Measurements from ENCODE around the gene MAML3. TPM values are rescaled to one million over a fixed set of nuclear protein-coding genes. Genes with fewer than 3 reads are reported as not detected.

The MAML3 gene
- polyA plus RNA-seq, 1 donor (not counting 4 experiments of a cell fraction or from before 2014, with no cell fraction given), result 0.68 TPM

GRCh38 chr4:140134746-140135425 is 19.1 kb downstream of the MAML3 start:
- H3K9me3 ChIP-seq (ENCODE audit: control insufficient read depth, low read depth, low read length), result no peaks in the 10 kb centered on the region
- FAIRE-seq (no peak), DNase-seq (ENCODE audit: low read depth, low spot score) (no peak)
- TF ChIP-seq EZH2 (IDR thresholded peaks at IDR 0.05; ENCODE audit: low read length) (no peak), CTCF (optimal IDR thresholded peaks at IDR 0.05 in 1 of 3, IDR thresholded peaks at IDR 0.05 in 1 of 3, conservative IDR thresholded peaks at IDR 0.05 in 1 of 3; ENCODE audit: extremely low read depth in 1 of 3, insufficient read depth in 2 of 3, low read length in 3 of 3) (no peak)
- no peaks in the 10 kb centered on the region for H4K20me1 ChIP-seq (ENCODE audit: control insufficient read depth, extremely low read depth, insufficient read depth, low read length)
- no peaks in the 10 kb centered on the region for H3K79me2 ChIP-seq (ENCODE audit: control insufficient read depth, insufficient read depth, low read length)
- no peak overlapping the region for H3K9ac ChIP-seq (ENCODE audit: control insufficient read depth, extremely low read depth, insufficient read depth, low read length)
- H3K27ac ChIP-seq (ENCODE audit: control insufficient read depth, insufficient read depth, low read length), result no peak overlapping the region
- no peaks in the 10 kb centered on the region for H3K27me3 ChIP-seq (ENCODE audit: control insufficient read depth, extremely low read depth, insufficient read depth, low read length)
- dilution Hi-C loops (cut with MboI; ENCODE audit: extremely low pct_ligation_motif_present, low sequenced_read_pairs), result no loop called here
- no peak overlapping the region for H3K4me3 ChIP-seq (ENCODE audit: control insufficient read depth in 2 of 3, extremely low read depth in 1 of 3, insufficient read depth in 2 of 3, low read depth in 1 of 3, low read length in 3 of 3)
- H2AFZ ChIP-seq (ENCODE audit: control insufficient read depth, low read length), result no peak overlapping the region
- no peak overlapping the region for H3K4me2 ChIP-seq (ENCODE audit: control insufficient read depth, extremely low read depth, insufficient read depth, low read depth, low read length)
- H3K9me1 ChIP-seq (ENCODE audit: control insufficient read depth, extremely low read depth, insufficient read depth, low read length), result no peaks in the 10 kb centered on the region
- H3K36me3 ChIP-seq (ENCODE audit: control insufficient read depth in 2 of 2, extremely low read depth in 1 of 2, insufficient read depth in 2 of 2, low read length in 2 of 2), result no peaks in the 10 kb centered on the region
- H3K4me1 ChIP-seq (ENCODE audit: control insufficient read depth, extremely low read depth, insufficient read depth, low read length), result peaks cover 16% of the 10 kb centered on the region

- Histone ChIP-seq H3K4me2 (ENCODE audit: control insufficient read depth, extremely low read depth, insufficient read depth, low read depth, low read length) (no peak overlapping the region), H2AFZ (ENCODE audit: control insufficient read depth, low read length) (no peak overlapping the region), H3K27me3 (ENCODE audit: control insufficient read depth, extremely low read depth, insufficient read depth, low read length) (no peaks in the 10 kb centered on the region), H3K4me3 (ENCODE audit: control insufficient read depth in 2 of 3, extremely low read depth in 1 of 3, insufficient read depth in 2 of 3, low read depth in 1 of 3, low read length in 3 of 3) (no peak overlapping the region), H3K9ac (ENCODE audit: control insufficient read depth, extremely low read depth, insufficient read depth, low read length) (no peak overlapping the region), H3K79me2 (ENCODE audit: control insufficient read depth, insufficient read depth, low read length) (no peaks in the 10 kb centered on the region), H3K36me3 (ENCODE audit: control insufficient read depth in 2 of 2, extremely low read depth in 1 of 2, insufficient read depth in 2 of 2, low read length in 2 of 2) (no peaks in the 10 kb centered on the region), H3K4me1 (ENCODE audit: control insufficient read depth, extremely low read depth, insufficient read depth, low read length) (peaks cover 16% of the 10 kb centered on the region), H3K27ac (ENCODE audit: control insufficient read depth, insufficient read depth, low read length) (no peak overlapping the region), H3K9me3 (ENCODE audit: control insufficient read depth, low read depth, low read length) (no peaks in the 10 kb centered on the region), H3K9me1 (ENCODE audit: control insufficient read depth, extremely low read depth, insufficient read depth, low read length) (no peaks in the 10 kb centered on the region), H4K20me1 (ENCODE audit: control insufficient read depth, extremely low read depth, insufficient read depth, low read length) (no peaks in the 10 kb centered on the region)
- TF ChIP-seq EZH2 (IDR thresholded peaks at IDR 0.05; ENCODE audit: low read length) (no peak), CTCF (optimal IDR thresholded peaks at IDR 0.05 in 1 of 3, IDR thresholded peaks at IDR 0.05 in 1 of 3, conservative IDR thresholded peaks at IDR 0.05 in 1 of 3; ENCODE audit: extremely low read depth in 1 of 3, insufficient read depth in 2 of 3, low read length in 3 of 3) (no peak)
- dilution Hi-C loops (cut with MboI; ENCODE audit: extremely low pct_ligation_motif_present, low sequenced_read_pairs), result no loop called here
- DNase-seq (ENCODE audit: low read depth, low spot score) (no peak), FAIRE-seq (no peak)
Observed at GRCh38 chr4:140133576-140133975, 20.4 kb downstream of the MAML3 start.
